ENCODE measurements around the gene MYNN.

MYNN gene

GRCh38 chr3:169777822-169778221, 4.6 kb downstream of the MYNN start:
- DNase-seq (ENCODE audit: low read depth): no peak

- DNase-seq (ENCODE audit: low read depth): no peak
Observed at GRCh38 chr3:169780742-169781141, 7.5 kb downstream of the MYNN start.

- no peak for DNase-seq (ENCODE audit: low read depth)
Observed at GRCh38 chr3:169781209-169781855, 8.1 kb downstream of the MYNN start.

GRCh38 chr3:169787120-169787519, 13.9 kb downstream of the MYNN start:
- no peak for DNase-seq (ENCODE audit: low read depth)

- DNase-seq (ENCODE audit: low read depth): no peak
Observed at GRCh38 chr3:169787791-169788190, 14.6 kb downstream of the MYNN start.

- no peak for DNase-seq (ENCODE audit: low read depth)
Observed at GRCh38 chr3:169790219-169790618, 17.0 kb downstream of the MYNN start.

GRCh38 chr3:169790687-169791429, 17.7 kb downstream of the MYNN start:
- DNase-seq (ENCODE audit: low read depth): no peak

GRCh38 chr3:169792359-169792758, 19.2 kb downstream of the MYNN start:
- no peak for DNase-seq (ENCODE audit: low read depth)

- no peak for DNase-seq (ENCODE audit: low read depth)
Observed at GRCh38 chr3:169804681-169805080, 31.5 kb downstream of the MYNN start.

GRCh38 chr3:169809230-169809795, 36.1 kb downstream of the MYNN start:
- DNase-seq (ENCODE audit: low read depth): no peak

- DNase-seq (ENCODE audit: low read depth): peak; percentile 41
Observed at GRCh38 chr3:169811631-169812331, 38.6 kb downstream of the MYNN start.

GRCh38 chr3:169812332-169813235, 39.4 kb downstream of the MYNN start, which contains the start of the genes LRRC34 and LRRIQ4:
Gene LRRC34 (minus strand): TSS chr3:169812904. CDS start chr3:169812548, 356 bp downstream.
Gene LRRIQ4 (plus strand): TSS chr3:169812870. CDS start chr3:169821922, 9,052 bp downstream.
- peak; percentile 69 for DNase-seq (ENCODE audit: low read depth)

- no peak for DNase-seq (ENCODE audit: low read depth)
Observed at GRCh38 chr3:169813278-169813677, 40.1 kb downstream of the MYNN start.

GRCh38 chr3:169813757-169814517, 40.7 kb downstream of the MYNN start:
- no peak for DNase-seq (ENCODE audit: low read depth)

GRCh38 chr3:169815590-169816150, 42.5 kb downstream of the MYNN start:
- DNase-seq (ENCODE audit: low read depth): no peak

- no peak for DNase-seq (ENCODE audit: low read depth)
Observed at GRCh38 chr3:169818316-169818715, 45.1 kb downstream of the MYNN start.

GRCh38 chr3:169822091-169822490, 48.9 kb downstream of the MYNN start:
- no peak for DNase-seq (ENCODE audit: low read depth)

GRCh38 chr3:169822540-169822939, 49.3 kb downstream of the MYNN start:
- DNase-seq (ENCODE audit: low read depth): no peak

GRCh38 chr3:169822983-169823382, 49.8 kb downstream of the MYNN start:
- DNase-seq (ENCODE audit: low read depth): no peak

GRCh38 chr3:169825316-169825715, 52.1 kb downstream of the MYNN start:
- DNase-seq (ENCODE audit: low read depth): no peak
